GM06990 (cell line): Measurements from ENCODE around the gene LIG1.

Experiments
- DNase-seq: peaks from one replicate; pipeline ENCODE4 v3.0.0-alpha.2; 2011; ENCODE audit not compliant: insufficient read length; ENCODE audit errors: extremely low read depth
- H3K27me3 ChIP-seq: replicated peaks from 2 replicates; pipeline ENCODE4 v1.6.0; 2011; ENCODE audit warnings: low read length; ENCODE audit not compliant: control insufficient read depth, insufficient read depth
- H3K36me3 ChIP-seq: 2 replicates; pipeline ENCODE4 v1.5.1; 2011; ENCODE audit warnings: low read length; ENCODE audit not compliant: control insufficient read depth, insufficient read depth
- H3K4me3 ChIP-seq: replicated peaks from 2 replicates; pipeline ENCODE4 v1.5.1; 2011; ENCODE audit warnings: low read depth, mild to moderate bottlenecking, control low read depth, low read length
- CTCF ChIP-seq: IDR thresholded peaks from 2 replicates; pipeline ENCODE4 v1.5.1; 2011; ENCODE audit warnings: low read length, control low read depth, mild to moderate bottlenecking, inconsistent platforms; ENCODE audit not compliant: insufficient read depth, poor library complexity, severe bottlenecking

LIG1 gene

GRCh38 chr19:48206397-48207093 is 36.4 kb upstream of the LIG1 start:
- TF ChIP-seq CTCF = no peak
- no peak for DNase-seq
- H3K36me3 ChIP-seq = peaks cover under 1% of the 10 kb centered on the region; the same call in 1 of the 2 replicates
- H3K4me3 ChIP-seq = no peak overlapping the region; the same call in 1 of the 2 replicates
- no peaks in the 10 kb centered on the region for H3K27me3 ChIP-seq

- no peak for TF ChIP-seq CTCF
- peak overlapping the region; percentile 91 for H3K4me3 ChIP-seq
- no peaks in the 10 kb centered on the region for H3K36me3 ChIP-seq
- no peaks in the 10 kb centered on the region for H3K27me3 ChIP-seq
- DNase-seq = peak; percentile 89
Observed at GRCh38 chr19:48203794-48204628, 33.9 kb upstream of the LIG1 start.

GRCh38 chr19:48203222-48203793 is 33.2 kb upstream of the LIG1 start:
- Histone ChIP-seq H3K4me3 (peak overlapping the region; percentile 91), H3K36me3 (no peaks in the 10 kb centered on the region), H3K27me3 (no peaks in the 10 kb centered on the region)
- no peak for DNase-seq
- no peak for TF ChIP-seq CTCF

GRCh38 chr19:48196933-48197665 is 27.0 kb upstream of the LIG1 start:
- Histone ChIP-seq H3K36me3 (peaks cover 1% of the 10 kb centered on the region; the same call in 1 of the 2 replicates), H3K27me3 (no peaks in the 10 kb centered on the region), H3K4me3 (no peak overlapping the region)
- DNase-seq = no peak
- no peak for TF ChIP-seq CTCF

- Histone ChIP-seq H3K36me3 (peaks cover 1% of the 10 kb centered on the region; the same call in 1 of the 2 replicates), H3K4me3 (no peak overlapping the region), H3K27me3 (no peaks in the 10 kb centered on the region)
- DNase-seq = no peak
- TF ChIP-seq CTCF = no peak
Observed at GRCh38 chr19:48196321-48196763, 26.2 kb upstream of the LIG1 start.
